GM20000 (cell line): ENCODE measurements around the gene PLEKHA8.

Experiments used
- DNase-seq: peaks from one replicate; pipeline ENCODE4 v3.0.0; 2012; ENCODE audit warnings: low spot score
- CTCF ChIP-seq: IDR thresholded peaks from 2 replicates; pipeline ENCODE4 v1.5.1; 2012; ENCODE audit warnings: mild to moderate bottlenecking, control low read depth; ENCODE audit errors: extremely low read depth, missing control alignments

PLEKHA8 gene

GRCh38 chr7:30176463-30177109 lies 148.4 kb downstream of the PLEKHA8 start:
- no peak for DNase-seq
- TF ChIP-seq CTCF = no peak

DNA sequence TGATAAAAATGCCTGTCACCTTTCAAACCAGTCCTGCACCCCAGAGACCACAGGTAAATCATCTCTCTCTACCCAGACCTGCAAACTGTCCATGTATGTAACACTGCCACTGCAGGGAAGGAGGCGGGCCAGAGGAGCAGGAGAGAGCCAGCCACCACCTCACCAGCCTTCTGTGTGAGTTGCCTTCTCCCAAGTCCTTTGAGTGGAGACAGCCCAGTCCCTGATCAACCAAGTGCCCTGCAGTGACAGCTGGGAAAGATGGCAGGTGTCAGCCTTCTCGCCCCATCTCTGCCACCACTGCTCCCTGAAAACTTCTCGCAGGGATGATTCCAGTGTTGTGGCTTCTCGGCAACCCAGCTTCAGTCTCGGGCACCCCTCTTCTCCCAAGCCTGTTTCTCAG lies 149.0 kb downstream of the PLEKHA8 start:
- no peak for TF ChIP-seq CTCF
- no peak for DNase-seq

- no peak for DNase-seq
- no peak for TF ChIP-seq CTCF
These were observed 149.8 kb downstream of the PLEKHA8 start for GRCh38 chr7:30177965-30178364.

- no peak for TF ChIP-seq CTCF
- DNase-seq = peak; percentile 44
These were observed 150.7 kb downstream of the PLEKHA8 start for GRCh38 chr7:30178748-30179436.
